Subcutaneous abdominal adipose tissue (tissue), 5 donors: ENCODE measurements around the gene IKZF4.
"Not testable (repeated sequence)": the region's sequence is repeated elsewhere in the genome, so short reads cannot be mapped to it uniquely, and the experiment has no call there.

Experiments
- H3K27ac ChIP-seq: one replicate; pipeline ENCODE4 v1.7.0; 2013; ENCODE audit warnings: low read depth, mild to moderate bottlenecking, inconsistent platforms, low read length, moderate library complexity
- H3K27me3 ChIP-seq, 5 donors: one replicate each; pipeline ENCODE4 v1.7.0; 2013; ENCODE audit warnings: low read length in 5 of 5, inconsistent platforms in 1 of 5; ENCODE audit not compliant: control insufficient read depth in 5 of 5, insufficient read depth in 4 of 5
- H3K36me3 ChIP-seq, 5 donors: one replicate each; pipeline ENCODE4 v1.7.0; 2013; ENCODE audit warnings: low read length in 5 of 5; ENCODE audit not compliant: control insufficient read depth in 5 of 5, insufficient read depth in 5 of 5
- H3K4me1 ChIP-seq, 5 donors: one replicate each; pipeline ENCODE4 v1.7.0; 2013; ENCODE audit warnings: low read length in 5 of 5, mild to moderate bottlenecking in 3 of 5, moderate library complexity in 1 of 5; ENCODE audit not compliant: control insufficient read depth in 5 of 5, insufficient read depth in 5 of 5
- H3K4me3 ChIP-seq, 5 donors: one replicate each; pipeline ENCODE4 v1.7.0; 2013; ENCODE audit warnings: low read length in 5 of 5, low read depth in 1 of 5
- H3K9ac ChIP-seq, 5 donors: one replicate each; pipeline ENCODE4 v1.7.0; 2013; ENCODE audit warnings: low read length in 5 of 5, mild to moderate bottlenecking in 4 of 5, moderate library complexity in 3 of 5
- H3K9me3 ChIP-seq, 5 donors: one replicate each; pipeline ENCODE4 v1.7.0; 2013; ENCODE audit warnings: low read length in 5 of 5; ENCODE audit not compliant: control insufficient read depth in 5 of 5
- donor health status: healthy.
- donor health status: healthy.
- donor health status: healthy.
- donor health status: healthy.
- donor health status: healthy.

The IKZF4 gene

DNA sequence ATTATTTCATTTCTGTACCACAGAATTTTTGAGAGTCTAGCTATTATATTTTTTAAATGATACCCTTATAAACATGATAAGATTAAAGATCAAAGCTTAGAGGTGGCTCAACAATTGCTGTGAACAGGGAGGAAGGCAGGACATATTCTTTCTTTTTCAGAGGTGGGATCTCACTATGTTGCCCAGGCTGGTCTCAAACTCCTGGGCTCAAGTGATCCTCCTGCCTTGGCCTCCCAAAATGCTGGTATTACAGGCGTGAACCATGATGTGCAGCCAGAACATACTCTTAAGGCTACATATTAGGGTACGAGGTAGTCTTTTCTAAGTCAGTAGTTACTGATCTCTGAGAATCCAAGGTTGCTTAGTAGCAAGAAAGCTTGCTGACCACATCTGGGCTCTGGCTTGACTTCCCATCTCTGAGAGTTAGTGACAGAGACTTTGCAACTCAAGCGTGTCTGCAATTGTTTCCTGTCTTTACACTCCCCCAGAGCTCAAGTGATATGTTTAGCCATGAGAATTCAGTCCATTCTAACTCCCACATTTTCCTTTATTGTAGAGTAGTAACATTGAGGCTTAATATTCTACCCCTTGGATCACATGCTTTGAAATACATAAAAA is 38.4 kb upstream of the IKZF4 start:
- no peaks in the 10 kb centered on the region for H3K27me3 ChIP-seq
- no peaks in the 10 kb centered on the region for H3K9me3 ChIP-seq
- no peak overlapping the region for H3K4me3 ChIP-seq
- no peak overlapping the region for H3K27ac ChIP-seq
- H3K9ac ChIP-seq: no peak overlapping the region
- peaks cover 0 to 5% (median 3%) of the 10 kb centered on the region in 5 donors for H3K4me1 ChIP-seq
- H3K36me3 ChIP-seq: peaks cover 13 to 48% (median 29%) of the 10 kb centered on the region in 5 donors

DNA sequence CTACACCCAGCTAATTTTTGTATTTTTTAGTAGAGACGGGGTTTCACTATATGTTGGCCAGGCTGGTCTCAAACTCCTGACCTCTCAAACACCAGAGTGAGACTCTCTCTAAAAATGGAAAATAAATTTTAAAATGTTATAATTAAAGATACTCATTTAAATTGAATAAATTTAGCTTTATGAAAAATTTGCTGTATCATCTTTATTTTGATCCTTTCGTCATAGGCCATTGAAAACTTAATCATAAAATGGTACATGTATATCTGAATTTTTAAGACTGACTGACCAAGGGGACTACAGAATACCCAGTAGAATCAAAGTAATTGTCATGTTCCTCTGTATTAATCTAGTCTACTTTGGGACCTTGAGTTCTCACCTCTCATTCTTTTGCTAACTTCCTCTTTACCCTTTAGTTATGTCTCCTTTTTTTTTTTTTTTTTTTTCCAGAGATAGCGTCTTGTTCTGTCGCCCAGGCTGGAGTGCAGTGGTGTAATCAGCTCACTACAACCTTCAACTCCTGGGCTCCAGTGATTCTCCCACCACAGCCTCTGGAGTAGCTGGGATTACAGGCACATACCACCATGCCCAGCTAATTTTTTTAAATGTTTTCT is 37.5 kb upstream of the IKZF4 start:
- Histone ChIP-seq H3K9me3 (no peaks in the 10 kb centered on the region), H3K9ac (no peak overlapping the region), H3K36me3 (peaks cover 13 to 49% (median 33%) of the 10 kb centered on the region in 5 donors), H3K4me1 (peaks cover 0 to 4% (median 0%) of the 10 kb centered on the region in 5 donors), H3K4me3 (no peak overlapping the region), H3K27me3 (no peaks in the 10 kb centered on the region), H3K27ac (no peak overlapping the region)

GRCh38 chr12:55984861-55985260 is 36.0 kb upstream of the IKZF4 start:
- Histone ChIP-seq H3K27ac (no peak overlapping the region), H3K36me3 (peaks cover 13 to 63% (median 38%) of the 10 kb centered on the region in 5 donors), H3K9me3 (no peaks in the 10 kb centered on the region), H3K27me3 (no peaks in the 10 kb centered on the region), H3K9ac (no peak overlapping the region), H3K4me3 (no peak overlapping the region), H3K4me1 (no peaks in the 10 kb centered on the region)

DNA sequence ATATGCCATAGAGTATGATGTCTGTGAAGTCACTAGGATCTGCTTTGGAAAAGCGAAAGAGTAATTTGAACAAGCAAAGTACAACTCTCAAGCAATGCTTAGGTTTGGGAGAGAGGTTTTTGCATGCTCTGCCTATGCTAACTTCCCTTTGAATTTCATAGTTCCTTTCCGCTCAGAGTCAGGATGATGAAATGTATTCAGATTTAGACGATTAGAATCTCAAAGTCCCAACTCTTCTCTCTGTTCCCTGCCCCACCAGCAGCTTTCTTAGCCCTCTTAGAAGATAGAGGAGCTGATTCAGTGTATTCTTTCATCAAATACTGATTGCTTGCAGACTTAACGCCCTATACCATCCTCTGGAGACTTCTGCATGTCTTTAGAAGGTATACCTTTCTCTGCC is 35.5 kb upstream of the IKZF4 start:
- H3K4me1 ChIP-seq: no peaks in the 10 kb centered on the region
- H3K27me3 ChIP-seq: no peaks in the 10 kb centered on the region
- H3K4me3 ChIP-seq: no peak overlapping the region
- peaks cover 13 to 63% (median 41%) of the 10 kb centered on the region in 5 donors for H3K36me3 ChIP-seq
- no peak overlapping the region for H3K27ac ChIP-seq
- no peaks in the 10 kb centered on the region for H3K9me3 ChIP-seq
- H3K9ac ChIP-seq: no peak overlapping the region

- H3K27me3 ChIP-seq, H3K9ac ChIP-seq, H3K4me1 ChIP-seq, H3K9me3 ChIP-seq, H3K4me3 ChIP-seq, H3K27ac ChIP-seq: not testable (repeated sequence)
- peaks cover 16 to 63% (median 47%) of the 10 kb centered on the region in 5 donors for H3K36me3 ChIP-seq
Measured at GRCh38 chr12:55985976-55986375, 34.9 kb upstream of the IKZF4 start.

- Histone ChIP-seq H3K27ac (no peak overlapping the region), H3K27me3 (no peaks in the 10 kb centered on the region), H3K4me1 (peaks cover 0 to under 1% (median 0%) of the 10 kb centered on the region in 5 donors), H3K9me3 (no peaks in the 10 kb centered on the region), H3K4me3 (no peak overlapping the region), H3K36me3 (peaks cover 21 to 75% (median 63%) of the 10 kb centered on the region in 5 donors), H3K9ac (no peak overlapping the region)
Measured at GRCh38 chr12:55991110-55991509, 29.7 kb upstream of the IKZF4 start.

- no peaks in the 10 kb centered on the region for H3K9me3 ChIP-seq
- H3K27me3 ChIP-seq: no peaks in the 10 kb centered on the region
- H3K4me3 ChIP-seq: no peak overlapping the region
- peaks cover 7 to 21% (median 16%) of the 10 kb centered on the region in 5 donors for H3K4me1 ChIP-seq
- H3K9ac ChIP-seq: no peak overlapping the region
- no peak overlapping the region for H3K27ac ChIP-seq
- H3K36me3 ChIP-seq: peaks cover 18 to 63% (median 51%) of the 10 kb centered on the region in 5 donors
Measured at GRCh38 chr12:55993230-55993853, 27.5 kb upstream of the IKZF4 start.

GRCh38 chr12:55995366-55995765 is 25.5 kb upstream of the IKZF4 start:
- no peaks in the 10 kb centered on the region for H3K9me3 ChIP-seq
- H3K27ac ChIP-seq: no peak overlapping the region
- peaks cover 18 to 49% (median 40%) of the 10 kb centered on the region in 5 donors for H3K36me3 ChIP-seq
- no peak overlapping the region for H3K4me3 ChIP-seq
- peaks cover 7 to 27% (median 18%) of the 10 kb centered on the region in 5 donors for H3K4me1 ChIP-seq
- no peaks in the 10 kb centered on the region for H3K27me3 ChIP-seq
- no peak overlapping the region for H3K9ac ChIP-seq

GRCh38 chr12:55996201-55996714 is 24.6 kb upstream of the IKZF4 start:
- Histone ChIP-seq H3K9me3 (no peaks in the 10 kb centered on the region), H3K9ac (peak overlapping the region in 3 of 5 donors; percentile 65 to 91 (median 74)), H3K27me3 (no peaks in the 10 kb centered on the region), H3K4me1 (peaks cover 7 to 27% (median 18%) of the 10 kb centered on the region in 5 donors), H3K36me3 (peaks cover 12 to 40% (median 32%) of the 10 kb centered on the region in 5 donors), H3K27ac (peak overlapping the region; percentile 73), H3K4me3 (peak overlapping the region; percentile 60 to 100 (median 94))
